Measurements from ENCODE around the gene EPS15.
"Not testable (repeated sequence)": the region's sequence is repeated elsewhere in the genome, so short reads cannot be mapped to it uniquely, and the experiment has no call there.

Gene EPS15

GRCh38 chr1:51482881-51483280, 36.2 kb downstream of the EPS15 start:
- peak in 1 of 2 donors; percentile 12 for DNase-seq (ENCODE audit: low read depth in 2 of 2)
- no peak overlapping the region for H3K4me3 ChIP-seq (replicated peaks in 1 of 2; ENCODE audit: low read depth in 2 of 2, low read length in 2 of 2)
- TF ChIP-seq, protein P1, sequence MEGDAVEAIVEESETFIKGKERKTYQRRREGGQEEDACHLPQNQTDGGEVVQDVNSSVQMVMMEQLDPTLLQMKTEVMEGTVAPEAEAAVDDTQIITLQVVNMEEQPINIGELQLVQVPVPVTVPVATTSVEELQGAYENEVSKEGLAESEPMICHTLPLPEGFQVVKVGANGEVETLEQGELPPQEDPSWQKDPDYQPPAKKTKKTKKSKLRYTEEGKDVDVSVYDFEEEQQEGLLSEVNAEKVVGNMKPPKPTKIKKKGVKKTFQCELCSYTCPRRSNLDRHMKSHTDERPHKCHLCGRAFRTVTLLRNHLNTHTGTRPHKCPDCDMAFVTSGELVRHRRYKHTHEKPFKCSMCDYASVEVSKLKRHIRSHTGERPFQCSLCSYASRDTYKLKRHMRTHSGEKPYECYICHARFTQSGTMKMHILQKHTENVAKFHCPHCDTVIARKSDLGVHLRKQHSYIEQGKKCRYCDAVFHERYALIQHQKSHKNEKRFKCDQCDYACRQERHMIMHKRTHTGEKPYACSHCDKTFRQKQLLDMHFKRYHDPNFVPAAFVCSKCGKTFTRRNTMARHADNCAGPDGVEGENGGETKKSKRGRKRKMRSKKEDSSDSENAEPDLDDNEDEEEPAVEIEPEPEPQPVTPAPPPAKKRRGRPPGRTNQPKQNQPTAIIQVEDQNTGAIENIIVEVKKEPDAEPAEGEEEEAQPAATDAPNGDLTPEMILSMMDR (IDR thresholded peaks at IDR 0.05; ENCODE audit: low read depth, low read length): no peak

DNA sequence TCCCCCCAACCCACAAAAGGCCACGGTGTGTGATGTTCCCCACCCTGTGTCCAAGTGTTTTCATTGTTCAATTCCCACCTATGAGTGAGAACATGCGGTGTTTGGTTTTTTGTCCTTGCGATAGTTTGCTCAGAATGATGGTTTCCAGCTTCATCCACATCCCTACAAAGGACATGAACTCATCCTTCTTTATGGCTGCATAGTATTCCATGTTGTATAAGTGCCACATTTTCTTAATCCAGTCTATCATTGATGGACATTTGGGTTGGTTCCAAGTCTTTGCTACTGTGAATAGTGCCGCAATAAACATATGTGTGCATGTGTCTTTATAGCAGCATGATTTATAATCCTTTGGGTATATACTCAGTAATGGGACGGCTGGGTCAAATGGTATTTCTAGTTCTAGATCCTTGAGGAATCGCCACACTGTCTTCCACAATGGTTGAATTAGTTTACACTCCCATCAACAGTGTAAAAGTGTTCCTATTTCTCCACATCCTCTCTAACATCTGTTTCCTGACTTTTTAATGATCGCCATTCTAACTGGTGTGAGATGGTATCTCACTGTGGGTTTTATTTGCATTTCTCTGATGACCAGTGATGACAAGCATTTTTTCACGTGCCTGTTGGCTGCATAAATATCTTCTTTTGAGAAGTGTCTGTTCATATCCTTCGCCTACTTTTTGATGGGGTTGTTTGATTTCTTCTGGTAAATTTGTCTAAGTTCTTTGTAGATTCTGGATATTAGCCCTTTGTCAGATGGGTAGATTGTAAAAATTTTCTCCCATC, 44.0 kb downstream of the EPS15 start:
- not testable (repeated sequence) for DNase-seq (ENCODE audit: low read depth in 2 of 2); H3K4me3 ChIP-seq (replicated peaks in 1 of 2; ENCODE audit: low read depth in 2 of 2, low read length in 2 of 2)

- no peak overlapping the region for H3K4me3 ChIP-seq (replicated peaks in 1 of 2; ENCODE audit: low read depth in 2 of 2, low read length in 2 of 2)
- TF ChIP-seq, protein P1 (IDR thresholded peaks at IDR 0.05; ENCODE audit: low read depth, low read length): no peak
- no peak for DNase-seq (ENCODE audit: low read depth in 2 of 2)
Measured at GRCh38 chr1:51473331-51474115, 45.5 kb downstream of the EPS15 start.

DNA sequence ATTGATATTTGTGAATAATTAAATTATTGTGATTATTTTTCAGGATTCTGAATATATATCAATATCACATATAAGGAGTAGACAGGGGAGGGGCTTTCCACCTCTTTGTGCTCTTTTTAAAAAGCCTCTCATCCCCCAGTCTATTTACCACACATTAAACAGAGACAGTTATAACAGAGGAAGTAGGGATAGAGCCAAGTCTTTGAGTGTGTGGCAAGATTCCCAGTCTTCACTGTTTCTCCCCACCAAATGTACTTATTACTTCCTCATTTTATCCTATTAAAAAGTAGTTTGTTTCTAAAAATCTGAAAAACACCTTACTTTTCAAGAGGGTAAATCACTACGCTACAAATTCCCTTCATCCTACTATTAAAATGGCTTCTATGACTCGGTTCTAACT, 46.7 kb downstream of the EPS15 start:
- no peak overlapping the region for H3K4me3 ChIP-seq (replicated peaks in 1 of 2; ENCODE audit: low read depth in 2 of 2, low read length in 2 of 2)
- DNase-seq (ENCODE audit: low read depth in 2 of 2): peak in 1 of 2 donors; percentile 66
- TF ChIP-seq, protein P1 (IDR thresholded peaks at IDR 0.05; ENCODE audit: low read depth, low read length): no peak

GRCh38 chr1:51469518-51469917, 49.5 kb downstream of the EPS15 start:
- DNase-seq (ENCODE audit: low read depth in 2 of 2): no peak
- TF ChIP-seq, protein P1 (IDR thresholded peaks at IDR 0.05; ENCODE audit: low read depth, low read length): no peak

DNA sequence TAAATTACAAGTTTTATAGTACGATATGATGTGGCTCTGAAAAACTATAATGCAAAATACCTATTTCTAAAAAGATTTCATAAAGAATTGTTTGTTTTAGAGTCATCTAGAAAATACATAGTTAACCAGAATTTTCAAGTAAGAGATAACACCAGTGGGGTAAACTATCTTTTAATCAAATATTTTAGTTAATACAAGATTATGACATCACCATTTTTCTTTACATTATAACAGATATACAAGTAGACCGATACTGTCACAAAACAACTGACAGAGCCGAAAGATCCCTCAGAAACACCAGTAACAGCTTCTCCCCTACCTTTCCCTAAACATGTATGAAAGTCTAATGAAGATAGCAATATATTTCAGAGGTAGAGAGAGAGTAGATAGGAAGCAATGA, 54.2 kb downstream of the EPS15 start:
- no peak overlapping the region for H3K4me3 ChIP-seq (replicated peaks in 1 of 2; ENCODE audit: low read depth in 2 of 2, low read length in 2 of 2)
- TF ChIP-seq, protein P1 (IDR thresholded peaks at IDR 0.05; ENCODE audit: low read depth, low read length): no peak
- DNase-seq (ENCODE audit: low read depth in 2 of 2): no peak

More at GRCh38 chr1:51469518-51469917, 49.5 kb downstream of the EPS15 start:
- H3K4me3 ChIP-seq (replicated peaks in 1 of 2; ENCODE audit: low read depth in 2 of 2, low read length in 2 of 2): no peak overlapping the region

DNA sequence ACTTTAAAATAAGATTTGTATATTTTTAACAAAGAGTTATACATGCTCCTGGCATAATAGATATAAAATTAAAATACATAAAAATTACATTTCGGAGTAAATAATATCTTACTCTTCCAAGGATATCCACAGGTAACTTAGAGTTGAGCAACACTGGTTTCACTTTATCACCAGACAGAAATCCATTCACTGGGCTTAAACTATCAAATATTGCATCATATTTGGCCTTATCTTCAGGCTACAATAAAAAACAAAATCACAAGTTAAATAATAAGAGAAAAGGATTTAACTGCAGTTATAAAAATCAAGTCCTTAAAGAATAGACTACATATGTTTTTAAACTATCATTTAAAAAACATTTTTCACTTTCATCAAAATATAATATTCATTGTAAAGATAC, 55.5 kb downstream of the EPS15 start:
- H3K4me3 ChIP-seq (replicated peaks in 1 of 2; ENCODE audit: low read depth in 2 of 2, low read length in 2 of 2): no peak overlapping the region
- TF ChIP-seq, protein P1 (IDR thresholded peaks at IDR 0.05; ENCODE audit: low read depth, low read length): no peak
- DNase-seq (ENCODE audit: low read depth in 2 of 2): no peak

DNA sequence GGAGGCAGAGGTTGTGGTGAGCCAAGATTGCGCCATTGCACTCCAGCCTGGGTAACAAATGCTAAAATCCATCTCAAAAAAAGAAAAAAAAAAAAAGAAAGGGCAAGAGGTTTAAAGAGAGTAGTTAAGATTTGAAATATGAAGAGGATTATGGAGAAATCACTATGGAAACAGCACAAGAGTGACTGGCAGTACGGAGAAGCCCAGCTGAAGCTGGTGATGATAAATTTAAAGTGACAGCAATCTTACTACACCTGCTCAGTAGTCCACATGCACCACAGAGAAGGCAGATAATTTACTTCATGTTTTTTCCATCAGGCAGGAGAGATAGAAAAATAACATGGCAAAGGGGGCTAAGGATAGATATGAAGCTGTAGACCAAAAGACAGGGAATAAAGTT, 56.8 kb downstream of the EPS15 start:
- DNase-seq (ENCODE audit: low read depth in 2 of 2); H3K4me3 ChIP-seq (replicated peaks in 1 of 2; ENCODE audit: low read depth in 2 of 2, low read length in 2 of 2): not testable (repeated sequence)
